H7 (cell line): ENCODE results near the gene CCDC121. TPM values are rescaled to one million over a fixed set of nuclear protein-coding genes. Genes with fewer than 3 reads are reported as not detected.

ENCODE experiments used
- DNase-seq: peaks from one replicate; pipeline ENCODE4 v3.0.0; 2012
- H3K27me3 ChIP-seq: 2 replicates; pipeline ENCODE4 v1.6.0; 2011; ENCODE audit warnings: mild to moderate bottlenecking, low read length; ENCODE audit not compliant: control insufficient read depth, insufficient read depth
- H3K36me3 ChIP-seq: replicated peaks from 2 replicates; pipeline ENCODE4 v1.5.1; 2011; ENCODE audit warnings: low read length; ENCODE audit not compliant: control insufficient read depth, insufficient read depth
- H3K4me3 ChIP-seq: 2 replicates; pipeline ENCODE4 v1.5.1; 2011; ENCODE audit warnings: low read depth, mild to moderate bottlenecking, control low read depth, low read length, moderate library complexity; ENCODE audit not compliant: insufficient read depth
- total RNA-seq: library from RNA; depleted of rRNA; stranded (reverse); fragments of >200 nt; shearing (Covaris generic); gene quantifications from 2 replicates; pipeline ENCODE4 v1.2.3, GENCODE V29; 2014; rRNA removed

CCDC121 gene
- total RNA-seq, 1 experiment from 2014 or later = 2.3 TPM

DNA sequence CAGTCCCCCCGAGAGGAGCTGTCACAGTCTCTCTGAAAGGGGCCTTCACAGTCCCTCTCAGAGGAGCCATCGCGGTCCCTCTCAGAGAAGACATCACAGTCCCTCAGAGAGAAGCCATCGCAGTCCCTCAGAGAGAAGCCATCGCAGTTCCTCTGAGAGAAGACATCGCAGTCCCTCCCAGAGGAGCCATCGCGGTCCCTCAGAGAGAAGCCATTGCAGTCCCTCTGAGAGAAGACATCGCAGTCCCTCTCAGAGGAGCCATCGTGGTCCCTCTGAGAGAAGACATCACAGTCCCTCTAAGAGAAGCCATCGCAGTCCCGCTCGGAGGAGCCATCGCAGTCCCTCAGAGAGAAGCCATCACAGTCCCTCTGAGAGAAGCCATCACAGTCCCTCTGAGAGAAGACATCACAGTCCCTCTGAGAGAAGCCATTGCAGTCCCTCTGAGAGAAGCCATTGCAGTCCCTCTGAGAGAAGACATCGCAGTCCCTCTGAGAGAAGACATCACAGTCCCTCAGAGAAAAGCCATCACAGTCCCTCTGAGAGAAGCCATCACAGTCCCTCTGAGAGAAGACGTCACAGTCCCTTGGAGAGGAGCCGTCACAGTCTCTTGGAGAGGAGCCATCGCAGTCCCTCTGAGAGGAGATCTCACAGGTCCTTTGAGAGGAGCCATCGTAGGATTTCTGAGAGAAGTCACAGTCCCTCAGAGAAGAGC lies 47.2 kb downstream of the CCDC121 start:
- Histone ChIP-seq H3K4me3 (no peak overlapping the region), H3K36me3 (no peaks in the 10 kb centered on the region), H3K27me3 (no peaks in the 10 kb centered on the region)
- no peak for DNase-seq

Other genes with a start within 250 kb of the CCDC121 start
- gene ZNF513, start 248.3 kb downstream of the CCDC121 start, total RNA-seq = 11.8 and 19.2 TPM in 2 replicates
- gene PPM1G, start 219.4 kb downstream of the CCDC121 start, total RNA-seq = 151 and 164 TPM in 2 replicates
- gene NRBP1, start 200.4 kb downstream of the CCDC121 start, total RNA-seq = 150 and 162 TPM in 2 replicates
- gene KRTCAP3, start 186.6 kb downstream of the CCDC121 start, total RNA-seq = 9.0 and 13.4 TPM in 2 replicates
- 9.8 and 14.2 TPM in 2 replicates for gene IFT172, start 139.3 kb downstream of the CCDC121 start, total RNA-seq
- 7.4 and 9.7 TPM in 2 replicates for gene FNDC4, start 133.8 kb downstream of the CCDC121 start, total RNA-seq
- gene GCKR, start 132.2 kb downstream of the CCDC121 start, total RNA-seq = 0.07 TPM in 1 of 2 replicates, not detected in the other
- 33.4 and 37.6 TPM in 2 replicates for gene ZNF512, start 46.0 kb downstream of the CCDC121 start, total RNA-seq
- gene GPN1, start within 50 bp of the CCDC121 start, total RNA-seq = 39.2 and 41.7 TPM in 2 replicates
- gene SUPT7L, start 34.6 kb upstream of the CCDC121 start, total RNA-seq = 26.6 and 29.3 TPM in 2 replicates
- gene SLC4A1AP, start 34.9 kb upstream of the CCDC121 start, total RNA-seq = 22.8 and 30.2 TPM in 2 replicates
- 76.5 and 81.9 TPM in 2 replicates for gene MRPL33, start 142.7 kb upstream of the CCDC121 start, total RNA-seq